ENCODE results near the gene WWP2.

GRCh38 chr16:69718111-69718764 is 43.9 kb upstream of the WWP2 start:
- TF ChIP-seq EZH2 (optimal IDR thresholded peaks at IDR 0.05; ENCODE audit: low read depth, low read length): no peak
- TF ChIP-seq CTCF (IDR thresholded peaks at IDR 0.05; ENCODE audit: low read length): no peak
- no peak for TF ChIP-seq EZH2phosphoT487 (IDR thresholded peaks at IDR 0.05; ENCODE audit: low read length)

Measured in MM.1S (cell line).